ENCODE results near the gene DRICH1.
"Not testable (repeated sequence)": the region's sequence is repeated elsewhere in the genome, so short reads cannot be mapped to it uniquely, and the experiment has no call there.

DRICH1 gene

GRCh38 chr22:23583153-23583552 lies 49.0 kb downstream of the DRICH1 start:
- H3K4me3 Mint-ChIP-seq: no peak overlapping the region
- H3K27me3 Mint-ChIP-seq: peaks cover 10% of the 10 kb centered on the region
- H3K9me3 Mint-ChIP-seq: no peaks in the 10 kb centered on the region
- H3K27ac Mint-ChIP-seq: no peak overlapping the region
- H3K4me1 Mint-ChIP-seq: no peaks in the 10 kb centered on the region
- no peaks in the 10 kb centered on the region for H3K36me3 Mint-ChIP-seq

- Mint-ChIP-seq H3K9me3 (no peaks in the 10 kb centered on the region), H3K27me3 (peaks cover 11% of the 10 kb centered on the region), H3K27ac (no peak overlapping the region), H3K36me3 (no peaks in the 10 kb centered on the region), H3K4me1 (no peaks in the 10 kb centered on the region), H3K4me3 (no peak overlapping the region)
These were observed 50.9 kb downstream of the DRICH1 start for GRCh38 chr22:23581260-23581650.

GRCh38 chr22:23580576-23581259 lies 51.4 kb downstream of the DRICH1 start:
- Mint-ChIP-seq H3K36me3 (no peaks in the 10 kb centered on the region), H3K27me3 (peaks cover 13% of the 10 kb centered on the region), H3K27ac (no peak overlapping the region), H3K9me3 (no peaks in the 10 kb centered on the region), H3K4me1 (no peaks in the 10 kb centered on the region), H3K4me3 (no peak overlapping the region)

- H3K4me3 Mint-ChIP-seq: no peak within 1 kb of the TSS
- H3K27ac Mint-ChIP-seq: no peak within 1 kb of the TSS
- H3K9me3 Mint-ChIP-seq: no peaks in the 10 kb centered on the region
- H3K36me3 Mint-ChIP-seq: no peaks in the 10 kb centered on the region
- peaks cover 12% of the 10 kb centered on the region for H3K27me3 Mint-ChIP-seq
- H3K4me1 Mint-ChIP-seq: no peaks in the 10 kb centered on the region
These were observed 52.1 kb downstream of the DRICH1 start, which contains the start of gene IGLL1 for GRCh38 chr22:23579870-23580575. Gene IGLL1, minus strand, starts transcription at chr22:23580290. Its CDS starts 100 bp downstream, at chr22:23580190.

GRCh38 chr22:23579280-23579679 lies 52.8 kb downstream of the DRICH1 start:
- H3K4me3 Mint-ChIP-seq: no peak overlapping the region
- no peaks in the 10 kb centered on the region for H3K9me3 Mint-ChIP-seq
- H3K27ac Mint-ChIP-seq: no peak overlapping the region
- no peaks in the 10 kb centered on the region for H3K4me1 Mint-ChIP-seq
- no peaks in the 10 kb centered on the region for H3K36me3 Mint-ChIP-seq
- peaks cover 10% of the 10 kb centered on the region for H3K27me3 Mint-ChIP-seq

GRCh38 chr22:23578306-23578705 lies 53.8 kb downstream of the DRICH1 start:
- H3K27ac Mint-ChIP-seq: no peak overlapping the region
- H3K4me3 Mint-ChIP-seq: no peak overlapping the region
- H3K27me3 Mint-ChIP-seq: peaks cover 8% of the 10 kb centered on the region
- no peaks in the 10 kb centered on the region for H3K9me3 Mint-ChIP-seq
- H3K36me3 Mint-ChIP-seq: no peaks in the 10 kb centered on the region
- H3K4me1 Mint-ChIP-seq: no peaks in the 10 kb centered on the region

- H3K27me3 Mint-ChIP-seq: peaks cover 7% of the 10 kb centered on the region
- H3K9me3 Mint-ChIP-seq: no peaks in the 10 kb centered on the region
- no peaks in the 10 kb centered on the region for H3K4me1 Mint-ChIP-seq
- no peak overlapping the region for H3K27ac Mint-ChIP-seq
- H3K36me3 Mint-ChIP-seq: no peaks in the 10 kb centered on the region
- no peak overlapping the region for H3K4me3 Mint-ChIP-seq
These were observed 55.4 kb downstream of the DRICH1 start for GRCh38 chr22:23576681-23577080.

GRCh38 chr22:23575601-23576000 lies 56.5 kb downstream of the DRICH1 start:
- H3K27me3 Mint-ChIP-seq: peaks cover 6% of the 10 kb centered on the region
- no peaks in the 10 kb centered on the region for H3K36me3 Mint-ChIP-seq
- no peaks in the 10 kb centered on the region for H3K4me1 Mint-ChIP-seq
- H3K4me3 Mint-ChIP-seq: no peak overlapping the region
- H3K27ac Mint-ChIP-seq: no peak overlapping the region
- H3K9me3 Mint-ChIP-seq: no peaks in the 10 kb centered on the region

- H3K36me3 Mint-ChIP-seq: no peaks in the 10 kb centered on the region
These were observed 57.2 kb downstream of the DRICH1 start for GRCh38 chr22:23574877-23575276.

GRCh38 chr22:23574371-23574811 lies 57.7 kb downstream of the DRICH1 start:
- H3K27me3 Mint-ChIP-seq: peaks cover 5% of the 10 kb centered on the region
- no peaks in the 10 kb centered on the region for H3K9me3 Mint-ChIP-seq
- no peaks in the 10 kb centered on the region for H3K36me3 Mint-ChIP-seq
- H3K4me1 Mint-ChIP-seq: no peaks in the 10 kb centered on the region
- no peak overlapping the region for H3K27ac Mint-ChIP-seq
- no peak overlapping the region for H3K4me3 Mint-ChIP-seq

More at GRCh38 chr22:23574877-23575276, 57.2 kb downstream of the DRICH1 start:
- Mint-ChIP-seq H3K27me3 (peaks cover 6% of the 10 kb centered on the region), H3K9me3 (no peaks in the 10 kb centered on the region), H3K4me1 (no peaks in the 10 kb centered on the region), H3K4me3 (no peak overlapping the region), H3K27ac (no peak overlapping the region)

GRCh38 chr22:23573701-23574235 lies 58.4 kb downstream of the DRICH1 start:
- H3K36me3 Mint-ChIP-seq, H3K4me1 Mint-ChIP-seq, H3K4me3 Mint-ChIP-seq, H3K9me3 Mint-ChIP-seq, H3K27ac Mint-ChIP-seq, H3K27me3 Mint-ChIP-seq: not testable (repeated sequence)

GRCh38 chr22:23573106-23573505 lies 59.0 kb downstream of the DRICH1 start:
- not testable (repeated sequence) for H3K36me3 Mint-ChIP-seq, H3K9me3 Mint-ChIP-seq, H3K27me3 Mint-ChIP-seq, H3K27ac Mint-ChIP-seq, H3K4me1 Mint-ChIP-seq, H3K4me3 Mint-ChIP-seq

GRCh38 chr22:23571486-23571885 lies 60.6 kb downstream of the DRICH1 start:
- Mint-ChIP-seq H3K27ac (no peak overlapping the region), H3K27me3 (peaks cover 6% of the 10 kb centered on the region)

GRCh38 chr22:23570681-23571080 lies 61.4 kb downstream of the DRICH1 start:
- H3K4me1 Mint-ChIP-seq: peaks cover 3% of the 10 kb centered on the region
- H3K36me3 Mint-ChIP-seq: no peaks in the 10 kb centered on the region
- H3K4me3 Mint-ChIP-seq: no peak overlapping the region
- peaks cover 6% of the 10 kb centered on the region for H3K27me3 Mint-ChIP-seq
- no peak overlapping the region for H3K27ac Mint-ChIP-seq
- no peaks in the 10 kb centered on the region for H3K9me3 Mint-ChIP-seq

More at GRCh38 chr22:23571486-23571885, 60.6 kb downstream of the DRICH1 start:
- H3K9me3 Mint-ChIP-seq: no peaks in the 10 kb centered on the region
- no peaks in the 10 kb centered on the region for H3K4me1 Mint-ChIP-seq
- no peak overlapping the region for H3K4me3 Mint-ChIP-seq
- no peaks in the 10 kb centered on the region for H3K36me3 Mint-ChIP-seq

- Mint-ChIP-seq H3K36me3 (no peaks in the 10 kb centered on the region), H3K4me3 (no peak overlapping the region), H3K9me3 (no peaks in the 10 kb centered on the region), H3K27me3 (peaks cover 11% of the 10 kb centered on the region), H3K27ac (no peak overlapping the region), H3K4me1 (peaks cover 8% of the 10 kb centered on the region)
These were observed 62.4 kb downstream of the DRICH1 start for GRCh38 chr22:23569716-23570115.

GRCh38 chr22:23569291-23569690 lies 62.8 kb downstream of the DRICH1 start:
- Mint-ChIP-seq H3K36me3 (no peaks in the 10 kb centered on the region), H3K27ac (no peak overlapping the region), H3K4me1 (peaks cover 8% of the 10 kb centered on the region), H3K4me3 (no peak overlapping the region), H3K27me3 (peaks cover 14% of the 10 kb centered on the region), H3K9me3 (no peaks in the 10 kb centered on the region)

Data from activated naive CD4-positive, alpha-beta T cell treated with anti-CD3 and anti-CD28 coated beads, Interleukin-2, amount 50 U/mL, for 24 hours (primary cell).